GM13976 (cell line): ENCODE results near the gene DENND10.
"Not testable (repeated sequence)": the region's sequence is repeated elsewhere in the genome, so short reads cannot be mapped to it uniquely, and the experiment has no call there.

ENCODE experiments used
- DNase-seq: peaks from one replicate; pipeline ENCODE4 v3.0.0; 2012; ENCODE audit warnings: low spot score
- in situ Hi-C: fragments of 300-500 bp; cut with MboI; formaldehyde crosslinking; loops from one replicate; pipeline ENCODE4 v1.12.0; 2022; ENCODE audit warnings: low sequenced_read_pairs, mixed read lengths, inconsistent platforms; ENCODE audit not compliant: unreplicated experiment
- TF ChIP-seq, protein P1 (sequence below): IDR thresholded peaks from 2 replicates; pipeline ENCODE4 v1.5.1; 2012; ENCODE audit warnings: borderline replicate concordance, mild to moderate bottlenecking; ENCODE audit not compliant: insufficient read depth; ENCODE audit errors: extremely low read depth, missing control alignments, control extremely low read depth

Gene DENND10

DNA sequence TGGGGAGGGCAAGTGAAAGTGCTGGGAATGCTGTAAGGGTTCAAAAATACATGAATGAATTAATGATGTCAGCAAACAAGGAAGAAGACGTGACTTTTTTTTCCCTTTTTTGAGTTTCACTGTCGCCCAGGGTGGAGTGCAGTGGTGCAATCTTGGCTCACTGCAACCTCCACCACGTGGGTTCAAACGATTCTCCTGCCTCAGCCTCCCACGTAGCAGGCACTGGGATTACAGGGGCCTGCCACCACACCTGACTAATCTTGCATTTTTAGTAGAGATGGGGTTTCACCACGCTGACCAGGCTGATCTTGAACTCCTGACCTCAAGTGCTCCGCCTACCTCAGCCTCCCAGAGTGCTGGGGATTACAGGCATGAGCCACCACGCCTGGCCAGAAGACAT is 30.0 kb downstream of the DENND10 start:
- TF ChIP-seq, protein P1, sequence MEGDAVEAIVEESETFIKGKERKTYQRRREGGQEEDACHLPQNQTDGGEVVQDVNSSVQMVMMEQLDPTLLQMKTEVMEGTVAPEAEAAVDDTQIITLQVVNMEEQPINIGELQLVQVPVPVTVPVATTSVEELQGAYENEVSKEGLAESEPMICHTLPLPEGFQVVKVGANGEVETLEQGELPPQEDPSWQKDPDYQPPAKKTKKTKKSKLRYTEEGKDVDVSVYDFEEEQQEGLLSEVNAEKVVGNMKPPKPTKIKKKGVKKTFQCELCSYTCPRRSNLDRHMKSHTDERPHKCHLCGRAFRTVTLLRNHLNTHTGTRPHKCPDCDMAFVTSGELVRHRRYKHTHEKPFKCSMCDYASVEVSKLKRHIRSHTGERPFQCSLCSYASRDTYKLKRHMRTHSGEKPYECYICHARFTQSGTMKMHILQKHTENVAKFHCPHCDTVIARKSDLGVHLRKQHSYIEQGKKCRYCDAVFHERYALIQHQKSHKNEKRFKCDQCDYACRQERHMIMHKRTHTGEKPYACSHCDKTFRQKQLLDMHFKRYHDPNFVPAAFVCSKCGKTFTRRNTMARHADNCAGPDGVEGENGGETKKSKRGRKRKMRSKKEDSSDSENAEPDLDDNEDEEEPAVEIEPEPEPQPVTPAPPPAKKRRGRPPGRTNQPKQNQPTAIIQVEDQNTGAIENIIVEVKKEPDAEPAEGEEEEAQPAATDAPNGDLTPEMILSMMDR = no peak
- in situ Hi-C loops = no loop called here
- no peak for DNase-seq

DNA sequence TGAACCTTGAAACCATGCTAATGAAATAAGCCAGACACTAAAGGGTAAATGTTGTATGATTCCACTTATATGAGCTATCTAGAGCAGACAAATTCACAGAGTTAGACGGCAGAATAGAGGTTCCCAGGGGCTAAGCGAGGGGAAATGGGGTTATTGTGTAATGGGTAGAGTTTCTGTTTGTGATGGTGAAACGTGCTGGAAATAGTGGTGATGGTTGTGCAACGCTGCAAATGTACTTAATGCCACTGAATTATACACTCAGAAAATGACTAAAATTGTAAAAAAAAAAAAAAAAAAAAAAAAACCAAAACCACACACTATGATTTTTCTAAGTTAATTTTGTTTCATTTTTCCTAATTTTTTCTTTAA is 31.6 kb downstream of the DENND10 start:
- DNase-seq = no peak
- TF ChIP-seq, protein P1 = no peak
- in situ Hi-C loops = no loop called here

DNA sequence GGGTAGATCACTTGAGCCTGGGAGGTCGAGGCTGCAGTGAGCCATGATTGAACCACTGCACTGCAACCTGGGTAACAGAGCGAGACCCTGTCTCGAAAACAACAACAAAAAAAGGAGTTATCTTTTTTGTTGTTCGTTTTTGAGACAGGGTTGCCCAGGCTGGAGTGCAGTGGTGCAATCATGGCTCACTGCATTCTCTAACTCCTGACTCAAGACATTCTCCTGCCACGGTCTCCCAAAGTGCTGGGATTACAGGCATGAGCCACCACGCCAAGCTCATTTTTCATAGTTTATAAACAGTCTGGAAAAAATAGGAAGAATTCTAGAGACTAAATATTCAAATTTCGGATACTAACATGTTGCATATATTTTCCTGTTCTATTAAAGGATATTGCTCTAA is 32.2 kb downstream of the DENND10 start:
- DNase-seq = no peak
- in situ Hi-C loops = no loop called here
- TF ChIP-seq, protein P1 = no peak

DNA sequence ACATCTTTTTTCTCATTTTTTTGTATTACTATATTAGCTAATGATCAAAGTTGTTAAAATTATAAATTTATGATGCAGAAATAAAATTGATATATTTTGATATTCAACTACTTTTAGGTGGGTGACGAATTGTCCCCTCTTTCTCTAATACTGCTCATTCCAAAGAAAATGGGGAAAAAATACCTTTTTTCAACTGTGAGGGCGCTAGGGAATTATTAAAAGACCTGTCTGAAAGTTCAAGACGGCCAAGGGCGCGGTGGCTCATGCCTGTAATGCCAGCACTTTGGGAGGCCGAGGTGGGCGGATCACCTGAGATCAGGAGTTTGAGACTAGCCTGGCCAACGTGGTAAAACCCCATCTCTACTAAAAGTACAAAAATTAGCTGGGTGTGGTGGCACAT is 34.0 kb downstream of the DENND10 start:
- in situ Hi-C loops, DNase-seq: not testable (repeated sequence)

DNA sequence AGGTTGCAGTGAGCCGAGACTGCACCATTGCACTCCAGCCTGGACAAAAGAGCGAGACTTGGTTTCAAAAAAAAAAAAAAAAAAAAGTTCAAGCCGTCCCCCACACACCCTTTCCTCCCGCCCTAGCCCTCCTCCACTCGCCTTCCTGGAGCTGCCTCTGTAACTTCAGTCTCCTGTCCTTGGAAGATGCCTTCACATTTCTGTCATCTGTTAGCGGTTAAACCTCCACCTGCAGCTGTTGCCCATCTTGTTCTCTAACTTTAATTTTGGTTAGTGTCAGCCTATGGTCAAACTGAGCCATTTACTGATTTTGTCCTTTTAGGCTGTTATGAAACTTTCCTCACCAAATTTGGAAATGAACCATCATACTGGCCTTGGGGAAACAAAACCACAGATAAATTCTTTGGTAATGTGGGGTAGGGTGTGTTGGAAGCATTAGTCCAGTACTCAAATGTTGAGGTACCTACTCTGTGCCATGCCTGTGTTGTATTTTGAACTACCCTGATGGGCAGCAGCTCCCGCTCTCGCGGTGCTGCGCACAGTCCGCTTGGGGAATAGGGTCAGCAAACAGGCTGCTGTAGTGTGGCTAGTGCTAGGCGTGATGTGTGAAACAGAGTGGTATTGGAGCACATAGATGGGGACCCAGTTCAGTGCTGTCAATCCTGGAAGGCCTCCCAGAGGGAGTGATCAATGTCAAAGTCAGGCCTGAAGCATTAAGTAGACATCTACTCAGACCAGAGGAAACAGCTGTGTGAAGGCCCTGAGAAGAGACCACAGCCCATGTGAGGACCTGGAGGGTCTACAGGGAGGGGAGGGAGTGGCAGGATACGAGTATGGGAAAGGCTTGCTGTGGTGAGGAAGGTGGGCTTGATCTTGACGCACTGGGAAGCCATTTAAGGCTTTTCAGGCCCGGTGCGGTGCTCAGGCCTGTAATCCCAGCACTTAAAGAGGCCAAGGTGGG is 34.7 kb downstream of the DENND10 start:
- no peak for DNase-seq
- TF ChIP-seq, protein P1 = no peak
- in situ Hi-C loops = no loop called here

DNA sequence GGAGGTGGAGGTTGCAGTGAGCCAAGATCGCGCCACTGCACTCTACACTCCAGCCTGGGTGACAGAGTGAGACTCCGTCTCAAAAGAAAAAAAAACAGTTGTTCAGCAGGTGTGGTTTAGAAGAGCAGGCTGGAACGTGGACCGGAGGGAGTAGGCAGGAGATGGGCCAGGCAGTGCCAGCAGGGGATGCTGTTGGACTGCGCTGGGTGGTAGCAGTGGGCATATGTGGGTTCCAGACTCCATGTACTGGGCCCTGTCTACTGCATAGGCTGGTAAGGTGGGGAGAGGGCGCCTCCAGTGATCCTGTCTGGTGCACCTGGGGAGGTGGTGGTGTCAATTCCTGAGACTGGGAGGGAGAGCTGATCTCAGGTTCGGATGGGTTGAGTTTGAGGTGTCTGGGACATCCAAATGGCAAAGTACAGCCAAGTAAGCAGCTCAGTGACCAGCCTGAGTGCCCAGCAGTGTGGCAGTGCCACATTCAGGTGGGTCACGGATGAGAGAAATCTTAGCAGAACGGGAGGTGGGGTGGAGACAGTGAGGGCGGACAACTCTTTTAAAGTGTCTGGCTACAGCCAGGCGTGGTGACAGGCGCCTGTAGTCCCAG is 35.7 kb downstream of the DENND10 start:
- in situ Hi-C loops = no loop called here
- TF ChIP-seq, protein P1 = peak; percentile 38
- DNase-seq = peak; percentile 41
